ENCODE data around the gene GNB3.
A peak's percentile ranks its signal among the peaks of the same experiment; 100 is the strongest.

DNA sequence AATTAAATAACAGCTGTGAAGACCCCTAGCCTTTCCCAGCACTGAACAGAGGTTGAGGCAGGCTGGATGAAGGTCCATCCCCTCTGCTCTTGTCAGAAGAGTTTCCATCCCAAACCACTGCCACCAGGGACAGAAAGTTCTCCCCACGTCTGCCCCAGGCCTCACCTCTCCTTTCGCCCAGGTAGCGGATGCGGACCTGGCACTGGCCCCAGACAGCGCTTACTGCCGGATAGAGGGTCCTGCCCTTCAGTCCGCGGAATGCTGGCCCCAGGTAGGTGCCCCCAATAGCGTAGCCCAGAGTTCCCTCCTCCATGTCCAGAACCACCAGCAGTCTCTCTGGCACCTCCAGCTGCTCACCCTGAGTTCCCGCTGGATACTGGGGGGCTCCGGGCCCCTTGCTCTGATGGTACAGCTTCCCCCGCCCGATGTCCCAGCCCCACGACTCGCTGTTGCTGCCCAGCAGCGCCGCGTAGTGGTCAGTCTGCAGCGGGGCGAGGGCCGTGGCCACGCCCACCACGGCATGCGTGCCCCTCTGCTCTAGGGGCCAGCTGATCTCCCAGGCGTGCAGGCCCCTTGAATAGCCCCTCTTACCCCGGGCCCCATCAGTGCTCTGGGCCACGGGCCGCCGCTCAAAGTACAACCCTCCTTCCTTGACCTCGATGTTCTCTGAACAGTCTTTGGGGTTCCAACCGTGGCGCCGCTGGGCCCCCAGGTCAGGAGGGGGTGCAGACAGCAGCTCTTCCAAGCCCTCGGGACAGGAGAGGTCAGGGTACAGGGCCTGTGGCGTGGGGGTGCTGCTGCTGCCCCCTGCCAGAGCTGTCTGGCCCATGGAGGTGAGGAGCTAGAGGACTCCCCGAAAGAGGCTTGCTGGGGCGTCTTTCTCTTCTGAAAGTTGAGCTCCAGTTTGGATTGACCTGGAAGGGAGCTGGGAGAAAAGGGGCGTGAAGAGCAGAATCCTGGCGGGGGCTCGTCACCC is 31.6 kb downstream of the GNB3 start:
- TF ChIP-seq, protein P1, sequence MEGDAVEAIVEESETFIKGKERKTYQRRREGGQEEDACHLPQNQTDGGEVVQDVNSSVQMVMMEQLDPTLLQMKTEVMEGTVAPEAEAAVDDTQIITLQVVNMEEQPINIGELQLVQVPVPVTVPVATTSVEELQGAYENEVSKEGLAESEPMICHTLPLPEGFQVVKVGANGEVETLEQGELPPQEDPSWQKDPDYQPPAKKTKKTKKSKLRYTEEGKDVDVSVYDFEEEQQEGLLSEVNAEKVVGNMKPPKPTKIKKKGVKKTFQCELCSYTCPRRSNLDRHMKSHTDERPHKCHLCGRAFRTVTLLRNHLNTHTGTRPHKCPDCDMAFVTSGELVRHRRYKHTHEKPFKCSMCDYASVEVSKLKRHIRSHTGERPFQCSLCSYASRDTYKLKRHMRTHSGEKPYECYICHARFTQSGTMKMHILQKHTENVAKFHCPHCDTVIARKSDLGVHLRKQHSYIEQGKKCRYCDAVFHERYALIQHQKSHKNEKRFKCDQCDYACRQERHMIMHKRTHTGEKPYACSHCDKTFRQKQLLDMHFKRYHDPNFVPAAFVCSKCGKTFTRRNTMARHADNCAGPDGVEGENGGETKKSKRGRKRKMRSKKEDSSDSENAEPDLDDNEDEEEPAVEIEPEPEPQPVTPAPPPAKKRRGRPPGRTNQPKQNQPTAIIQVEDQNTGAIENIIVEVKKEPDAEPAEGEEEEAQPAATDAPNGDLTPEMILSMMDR (IDR thresholded peaks at IDR 0.05) = peak; percentile 69
- TF ChIP-seq, protein P2, sequence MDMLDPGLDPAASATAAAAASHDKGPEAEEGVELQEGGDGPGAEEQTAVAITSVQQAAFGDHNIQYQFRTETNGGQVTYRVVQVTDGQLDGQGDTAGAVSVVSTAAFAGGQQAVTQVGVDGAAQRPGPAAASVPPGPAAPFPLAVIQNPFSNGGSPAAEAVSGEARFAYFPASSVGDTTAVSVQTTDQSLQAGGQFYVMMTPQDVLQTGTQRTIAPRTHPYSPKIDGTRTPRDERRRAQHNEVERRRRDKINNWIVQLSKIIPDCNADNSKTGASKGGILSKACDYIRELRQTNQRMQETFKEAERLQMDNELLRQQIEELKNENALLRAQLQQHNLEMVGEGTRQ (CRISPR knock-in tag; IDR thresholded peaks at IDR 0.05) = peak; percentile 73
- TF ChIP-seq, protein P3, sequence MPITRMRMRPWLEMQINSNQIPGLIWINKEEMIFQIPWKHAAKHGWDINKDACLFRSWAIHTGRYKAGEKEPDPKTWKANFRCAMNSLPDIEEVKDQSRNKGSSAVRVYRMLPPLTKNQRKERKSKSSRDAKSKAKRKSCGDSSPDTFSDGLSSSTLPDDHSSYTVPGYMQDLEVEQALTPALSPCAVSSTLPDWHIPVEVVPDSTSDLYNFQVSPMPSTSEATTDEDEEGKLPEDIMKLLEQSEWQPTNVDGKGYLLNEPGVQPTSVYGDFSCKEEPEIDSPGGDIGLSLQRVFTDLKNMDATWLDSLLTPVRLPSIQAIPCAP (CRISPR knock-in tag; IDR thresholded peaks at IDR 0.05) = no peak
- TF ChIP-seq SP1 (CRISPR knock-in tag; conservative IDR thresholded peaks at IDR 0.05) (peak; percentile 99), ZNF121 (CRISPR knock-in tag; IDR thresholded peaks at IDR 0.05) (no peak; the same call in 1 of the 2 replicates), JAZF1 (CRISPR knock-in tag; IDR thresholded peaks at IDR 0.05) (no peak), MXD4 (CRISPR knock-in tag; IDR thresholded peaks at IDR 0.05; ENCODE audit: borderline replicate concordance) (no peak)
- TF ChIP-seq, protein P4, sequence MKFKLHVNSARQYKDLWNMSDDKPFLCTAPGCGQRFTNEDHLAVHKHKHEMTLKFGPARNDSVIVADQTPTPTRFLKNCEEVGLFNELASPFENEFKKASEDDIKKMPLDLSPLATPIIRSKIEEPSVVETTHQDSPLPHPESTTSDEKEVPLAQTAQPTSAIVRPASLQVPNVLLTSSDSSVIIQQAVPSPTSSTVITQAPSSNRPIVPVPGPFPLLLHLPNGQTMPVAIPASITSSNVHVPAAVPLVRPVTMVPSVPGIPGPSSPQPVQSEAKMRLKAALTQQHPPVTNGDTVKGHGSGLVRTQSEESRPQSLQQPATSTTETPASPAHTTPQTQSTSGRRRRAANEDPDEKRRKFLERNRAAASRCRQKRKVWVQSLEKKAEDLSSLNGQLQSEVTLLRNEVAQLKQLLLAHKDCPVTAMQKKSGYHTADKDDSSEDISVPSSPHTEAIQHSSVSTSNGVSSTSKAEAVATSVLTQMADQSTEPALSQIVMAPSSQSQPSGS (CRISPR knock-in tag; IDR thresholded peaks at IDR 0.05; ENCODE audit: borderline replicate concordance, low read depth) = no peak

All from WTC11 (cell line).